GM21526 (cell line): ENCODE data around the gene ANLN.
"Not testable (repeated sequence)": the region's sequence is repeated elsewhere in the genome, so short reads cannot be mapped to it uniquely, and the experiment has no call there.

ENCODE experiments used
- ATAC-seq: cut with Tn5 transposase; IDR thresholded peaks from one replicate; pipeline ENCODE4 v1.9.1; 2021; ENCODE audit warnings: moderate library complexity; ENCODE audit not compliant: unreplicated experiment, low FRiP score

Gene ANLN

DNA sequence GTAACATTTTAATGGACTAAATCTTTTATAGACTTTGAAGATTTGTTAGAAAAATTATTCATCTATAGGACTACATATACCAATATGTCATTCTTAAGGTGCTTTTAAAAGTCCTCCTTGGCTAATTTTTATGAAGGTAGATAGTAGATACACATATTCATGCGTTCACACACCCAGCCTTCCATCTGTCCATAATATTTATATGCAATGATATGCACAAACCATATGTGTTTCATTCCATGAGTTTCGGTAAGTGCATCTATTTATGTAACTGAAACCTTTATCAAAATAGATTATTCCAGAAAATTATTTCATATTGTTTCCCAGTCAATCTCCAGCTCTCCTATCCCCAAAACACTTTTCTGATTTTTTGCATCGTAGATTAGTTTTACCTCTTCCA is 101.7 kb downstream of the ANLN start:
- no peak for ATAC-seq

DNA sequence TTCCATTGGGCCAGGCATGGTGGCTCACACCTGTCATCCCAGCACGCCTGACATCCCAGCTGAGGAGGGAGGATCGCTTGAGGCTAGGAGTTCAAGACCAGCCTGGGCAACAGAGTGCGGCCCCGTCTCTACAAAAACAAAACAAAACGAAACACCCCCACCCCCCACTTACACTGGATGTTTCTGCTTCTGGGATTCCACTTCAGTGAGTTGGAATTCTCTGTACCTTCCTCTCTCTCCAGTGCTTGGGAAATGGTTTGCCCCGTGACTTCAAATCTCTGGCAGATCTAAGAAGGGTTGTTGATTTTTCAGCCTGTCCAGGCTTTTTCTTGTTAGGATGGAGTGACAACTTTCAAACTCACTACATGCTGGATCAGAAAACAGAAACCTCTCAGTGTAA is 106.9 kb downstream of the ANLN start:
- ATAC-seq: no peak

DNA sequence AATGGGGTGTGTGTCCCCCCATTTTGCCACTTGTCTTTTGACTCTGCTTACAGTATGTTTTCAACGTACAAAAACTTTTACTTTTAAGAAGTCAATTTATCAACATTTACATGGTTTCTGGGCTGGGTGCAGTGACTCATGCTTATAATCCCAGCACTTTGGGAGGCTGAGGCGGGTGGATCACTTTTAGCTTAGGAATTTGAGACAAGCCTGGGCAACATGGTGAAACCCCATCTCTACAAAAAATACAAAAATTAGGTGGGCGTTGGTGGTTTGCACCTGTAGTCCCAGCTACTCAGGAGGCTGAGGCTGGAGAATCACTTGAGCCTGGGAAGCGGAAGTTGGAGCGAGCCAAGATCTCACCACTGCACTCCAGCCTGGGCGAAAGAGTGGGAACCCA is 107.5 kb downstream of the ANLN start:
- ATAC-seq: not testable (repeated sequence)

DNA sequence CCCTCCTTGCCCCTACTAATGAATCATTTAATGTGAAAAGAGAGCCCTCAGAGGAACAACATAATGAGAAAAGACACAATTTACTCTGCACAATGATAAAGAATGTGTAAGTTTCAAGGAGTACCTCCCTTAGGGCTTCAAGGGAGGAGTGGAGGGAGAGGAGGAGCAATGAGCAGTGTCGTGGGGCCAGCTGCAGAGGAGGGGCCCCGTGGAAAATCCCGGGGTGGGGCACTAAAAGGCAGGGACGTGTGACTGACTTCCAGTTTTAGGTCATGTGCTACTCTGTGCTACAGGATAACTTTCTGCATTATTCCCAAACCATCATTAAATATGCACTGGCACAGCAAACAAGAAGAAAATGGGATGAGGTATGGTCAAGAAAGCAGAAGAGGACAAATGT is 108.1 kb downstream of the ANLN start:
- no peak for ATAC-seq
